Lung microvascular endothelial cell (primary cell): ENCODE data around the gene KAT2A. TPM values are rescaled to one million over a fixed set of nuclear protein-coding genes. Genes with fewer than 3 reads are reported as not detected.

ENCODE experiments used
- DNase-seq, 2 donors: peaks; one replicate each; pipeline versions ENCODE4 v3.0.0 to v3.0.0-alpha.2; 2010; ENCODE audit warnings: low read depth in 2 of 2
- total RNA-seq: library from RNA; depleted of rRNA; stranded (reverse); fragments of >200 nt; gene quantifications from 2 replicates; pipeline ENCODE4 v1.2.1, GENCODE V29; 2014

Gene KAT2A
- total RNA-seq, 1 donor from 2014 or later = 6.7 TPM

DNA sequence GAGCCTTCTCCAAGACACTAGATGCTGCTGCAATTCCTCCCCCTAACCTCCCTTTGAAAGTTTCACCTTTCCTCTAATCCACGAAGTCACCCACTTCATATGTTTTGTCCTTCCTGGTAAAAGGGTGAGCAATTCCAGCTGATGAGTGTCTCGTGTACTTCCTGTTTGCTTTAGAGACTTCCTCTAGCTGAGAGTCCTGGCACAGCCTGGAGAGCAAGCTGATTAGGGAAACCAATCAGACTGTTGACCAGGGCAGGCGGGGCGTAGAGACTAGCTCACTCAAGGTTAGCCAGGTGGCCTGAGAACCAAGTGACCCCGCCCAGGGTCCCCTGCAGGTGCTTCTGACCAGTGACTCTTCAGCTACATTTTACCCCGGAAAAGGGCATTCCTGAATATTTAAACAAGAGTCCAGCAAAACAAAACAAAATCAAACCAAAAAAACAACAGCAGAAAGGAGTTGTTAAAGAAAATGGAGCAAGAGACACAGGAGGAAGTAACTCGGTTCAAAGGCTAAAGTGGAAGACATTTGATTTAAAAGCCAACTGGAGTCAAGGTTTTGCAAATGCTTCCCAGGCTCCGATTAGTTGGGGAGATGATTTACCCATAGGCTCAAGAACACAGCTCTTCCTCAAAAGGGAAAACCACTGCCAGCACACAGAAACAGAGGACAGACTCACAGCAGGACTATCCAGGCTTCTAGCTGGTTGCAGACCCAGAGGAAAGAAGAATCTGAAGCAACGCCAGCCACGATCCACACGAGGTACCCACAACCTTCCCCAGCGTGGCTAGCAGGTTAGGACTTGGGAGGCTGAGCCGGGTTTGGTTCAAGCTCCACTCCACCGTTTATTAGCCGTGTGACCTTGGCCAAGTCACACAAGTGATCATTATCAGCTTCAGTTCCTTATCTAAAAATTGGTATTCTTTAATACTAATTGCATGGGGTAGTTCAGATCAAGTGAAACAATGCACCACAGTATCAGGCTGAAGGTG is 14.8 kb upstream of the KAT2A start:
- peak; percentile 90 to 93 for DNase-seq

- no peak for DNase-seq
These were observed 14.0 kb upstream of the KAT2A start for GRCh38 chr17:42135151-42135550.

- peak in 1 of 2 donors; percentile 24 for DNase-seq
These were observed 12.4 kb upstream of the KAT2A start for GRCh38 chr17:42133461-42134041.

- DNase-seq = peak in 1 of 2 donors; percentile 63
These were observed 11.8 kb upstream of the KAT2A start for GRCh38 chr17:42132941-42133340.

DNA sequence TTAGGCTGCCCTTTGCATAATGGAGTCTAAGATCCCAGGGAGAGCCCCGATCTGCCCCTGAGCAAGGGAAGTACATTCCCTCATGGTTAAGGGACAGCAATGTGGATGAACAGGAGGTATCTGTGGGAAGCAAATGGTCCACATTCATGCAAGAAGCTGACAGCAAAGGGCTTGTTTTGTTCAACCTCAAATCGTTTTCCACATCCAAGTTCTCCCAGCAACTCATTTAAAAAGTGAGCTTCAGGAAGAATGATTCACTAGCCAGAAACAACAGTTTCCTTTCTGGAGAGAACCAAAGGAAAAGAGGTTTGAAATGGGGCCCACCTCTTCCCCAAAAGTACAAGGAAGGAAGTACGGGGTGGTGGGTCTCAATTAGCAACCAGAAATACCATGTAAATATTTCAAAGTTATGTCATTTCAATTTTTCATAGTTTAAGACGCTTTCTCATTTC is 10.8 kb upstream of the KAT2A start:
- DNase-seq = peak; percentile 56 to 89

DNA sequence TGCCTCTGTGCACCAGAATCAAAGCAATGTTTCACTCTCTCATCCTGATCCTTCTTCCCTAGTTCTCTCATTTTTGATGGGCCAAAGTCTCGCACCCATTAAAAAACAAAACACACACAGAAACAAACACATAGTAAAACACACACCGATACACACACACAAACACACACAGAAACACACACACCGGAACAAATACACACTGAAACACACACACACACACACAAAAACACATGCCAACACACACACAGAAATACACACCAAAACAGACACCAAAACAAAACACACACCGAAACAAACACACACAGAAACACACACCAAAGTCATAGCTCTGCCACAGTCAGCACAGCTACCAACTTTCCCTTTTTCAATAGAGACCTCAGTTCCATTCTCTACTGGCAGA is 10.1 kb upstream of the KAT2A start:
- DNase-seq = no peak

- no peak for DNase-seq
These were observed 9.3 kb upstream of the KAT2A start for GRCh38 chr17:42130310-42130936.

- peak in 1 of 2 donors; percentile 56 for DNase-seq
These were observed 8.1 kb upstream of the KAT2A start for GRCh38 chr17:42129109-42129837.

DNA sequence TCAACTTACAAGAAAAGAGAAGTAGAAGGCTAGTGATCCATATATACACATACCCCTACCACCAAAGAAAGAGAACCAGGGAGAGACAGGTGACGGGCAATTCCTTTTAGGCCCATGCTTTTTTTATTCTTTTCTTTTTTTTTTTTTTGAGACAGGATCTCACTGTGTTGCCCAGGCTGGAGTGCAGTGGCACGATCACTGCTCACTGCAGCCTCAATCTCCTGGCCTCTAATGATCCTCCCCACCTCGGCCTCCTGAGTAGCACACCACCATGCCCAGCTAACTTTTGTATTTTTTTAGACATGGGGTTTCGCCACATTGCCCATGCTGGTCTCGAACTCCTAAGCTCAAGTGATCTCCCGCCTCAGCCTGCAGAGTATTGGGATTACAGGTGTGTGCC is 6.2 kb upstream of the KAT2A start:
- no peak for DNase-seq

DNA sequence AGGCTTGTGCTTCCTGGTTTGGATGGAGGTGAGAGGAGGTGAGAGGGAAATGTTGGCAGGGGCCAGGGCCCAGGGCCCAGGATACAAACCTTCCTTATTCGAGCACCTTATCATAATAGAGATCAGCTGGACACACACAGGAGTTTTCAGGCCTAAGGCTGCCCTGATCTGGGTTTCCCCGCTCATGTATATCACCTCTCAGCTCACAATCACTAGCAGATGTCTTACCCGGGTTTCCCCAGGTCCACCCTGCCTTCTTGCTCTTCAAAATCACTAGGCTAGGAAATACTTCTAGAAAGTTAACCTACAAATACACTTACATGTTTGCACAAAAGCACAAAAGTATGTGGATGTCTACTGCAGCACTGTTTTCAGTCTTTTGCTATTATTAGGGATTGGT is 5.7 kb upstream of the KAT2A start:
- no peak for DNase-seq

DNA sequence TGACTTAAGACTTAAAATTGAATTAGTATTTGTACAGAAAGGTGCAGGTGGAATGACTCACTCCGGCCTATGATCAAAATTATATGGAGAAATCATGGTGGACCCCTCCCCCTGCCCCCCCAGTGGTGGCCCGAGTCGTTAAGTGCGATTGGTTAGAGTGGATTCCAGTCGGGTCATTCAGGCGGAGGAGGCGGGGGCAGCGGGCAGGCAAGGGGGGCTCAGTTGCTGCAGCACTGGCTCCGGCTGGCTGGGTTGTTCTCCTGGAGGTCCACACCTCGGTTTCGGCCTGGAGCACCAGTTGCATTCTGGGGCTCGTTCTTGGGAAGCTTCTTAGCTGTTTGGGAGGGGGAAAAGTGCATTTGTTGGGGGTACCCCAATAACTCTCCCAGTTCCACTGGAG is 4.4 kb upstream of the KAT2A start:
- DNase-seq = no peak

DNA sequence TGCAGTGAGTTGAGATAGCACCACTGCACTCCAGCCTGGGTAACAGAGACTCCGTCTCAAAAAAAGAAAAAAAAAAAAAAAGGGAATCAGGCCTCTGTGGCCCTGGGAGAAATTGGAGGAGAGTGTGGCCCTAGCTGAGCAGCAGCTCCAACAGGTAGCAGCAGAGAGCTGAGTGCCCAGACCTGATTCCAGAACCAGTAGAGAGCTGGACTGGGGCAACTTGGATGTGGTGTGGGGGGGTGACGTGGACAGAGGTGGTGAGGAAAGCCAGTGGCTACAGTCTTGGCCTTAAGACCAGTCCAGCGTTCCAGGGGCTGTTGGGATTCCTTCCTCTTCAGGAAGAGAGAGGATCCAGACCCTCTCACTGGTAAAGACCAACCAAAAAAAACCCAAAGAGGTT is 3.1 kb upstream of the KAT2A start:
- DNase-seq = no peak

- no peak for DNase-seq
These were observed 1.5 kb upstream of the KAT2A start, which contains the start of gene HSPB9 for GRCh38 chr17:42122371-42123303. Gene HSPB9, plus strand, starts transcription at chr17:42122804. Its CDS starts 47 bp downstream, at chr17:42122851.

GRCh38 chr17:42120161-42120769 is 902 bp downstream of the KAT2A start:
- no peak for DNase-seq

DNA sequence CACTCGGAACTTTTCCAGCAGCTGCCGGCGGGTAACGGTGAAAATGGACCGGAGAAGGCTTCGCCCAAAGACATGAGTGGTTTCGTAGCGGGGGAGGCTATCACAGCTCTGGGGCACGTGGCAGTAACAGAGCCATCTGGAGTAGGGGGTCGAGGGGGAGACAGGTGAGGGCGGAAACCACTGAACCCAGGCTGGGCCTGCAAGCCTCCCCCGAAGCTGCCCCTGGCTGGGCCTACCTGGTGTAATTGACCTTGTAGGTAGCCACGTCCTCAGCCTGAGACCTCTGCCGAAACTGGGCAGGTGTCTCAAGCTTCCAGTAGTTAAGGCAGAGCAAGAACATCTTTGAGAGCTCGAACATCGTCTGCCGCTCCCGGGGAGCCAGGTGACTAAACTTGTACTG is 1.9 kb downstream of the KAT2A start:
- DNase-seq = no peak

- peak; percentile 60 to 72 for DNase-seq
These were observed 2.6 kb downstream of the KAT2A start for GRCh38 chr17:42118545-42118944.

DNA sequence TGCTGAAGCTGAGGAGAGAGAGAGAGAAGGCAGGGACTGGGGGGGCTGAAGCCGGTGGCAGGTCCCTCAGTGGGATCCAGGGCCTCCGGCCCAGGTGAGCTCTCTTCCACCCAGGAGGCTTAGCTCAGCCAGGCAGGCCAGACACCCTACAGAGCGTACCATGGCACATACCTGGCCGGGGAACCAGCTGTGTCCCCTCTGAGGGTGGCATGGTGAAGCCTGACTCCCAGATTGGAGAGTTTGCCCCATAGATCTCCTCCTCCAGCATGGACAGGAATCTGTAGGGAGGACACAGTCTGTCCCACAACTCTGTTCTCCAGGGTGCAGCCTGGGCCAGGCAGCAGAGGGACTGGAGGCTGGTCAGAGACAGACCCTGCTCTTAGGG is 3.0 kb downstream of the KAT2A start:
- DNase-seq = no peak

DNA sequence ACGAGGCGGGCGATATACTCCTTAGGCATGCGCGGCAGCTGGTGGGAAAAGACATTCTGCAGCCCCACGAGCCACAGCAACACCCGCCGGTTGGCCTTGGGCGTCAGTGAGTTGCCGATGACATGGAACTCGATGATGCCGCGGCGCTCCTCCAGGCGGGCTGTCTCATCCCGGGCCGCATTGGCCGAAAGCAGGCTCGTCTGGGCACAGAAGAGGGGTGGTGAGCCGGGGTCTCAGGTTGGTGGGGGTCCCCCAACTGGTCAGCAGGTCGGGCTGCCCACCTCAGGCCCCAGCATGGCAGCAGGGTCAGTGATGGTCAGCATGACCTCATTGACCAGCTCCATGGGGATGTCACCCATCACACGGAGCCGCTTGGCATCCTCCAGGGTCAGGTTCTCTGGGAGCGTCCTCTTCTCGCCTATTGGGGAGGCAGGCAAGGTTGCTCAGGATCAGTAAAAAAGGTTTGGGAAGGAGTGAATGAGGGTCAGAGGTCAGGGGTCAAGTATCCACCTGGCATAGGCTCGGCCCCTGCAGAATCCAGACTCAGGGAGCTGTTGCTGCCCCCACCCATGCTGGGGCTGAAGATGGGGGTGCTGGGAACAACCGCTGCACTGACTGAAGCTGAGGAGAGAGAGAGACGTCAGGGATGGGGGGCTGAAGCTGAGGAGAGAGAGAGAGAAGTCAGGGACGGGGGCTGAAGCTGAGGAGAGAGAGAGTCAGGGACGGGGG is 3.6 kb downstream of the KAT2A start:
- DNase-seq = no peak

DNA sequence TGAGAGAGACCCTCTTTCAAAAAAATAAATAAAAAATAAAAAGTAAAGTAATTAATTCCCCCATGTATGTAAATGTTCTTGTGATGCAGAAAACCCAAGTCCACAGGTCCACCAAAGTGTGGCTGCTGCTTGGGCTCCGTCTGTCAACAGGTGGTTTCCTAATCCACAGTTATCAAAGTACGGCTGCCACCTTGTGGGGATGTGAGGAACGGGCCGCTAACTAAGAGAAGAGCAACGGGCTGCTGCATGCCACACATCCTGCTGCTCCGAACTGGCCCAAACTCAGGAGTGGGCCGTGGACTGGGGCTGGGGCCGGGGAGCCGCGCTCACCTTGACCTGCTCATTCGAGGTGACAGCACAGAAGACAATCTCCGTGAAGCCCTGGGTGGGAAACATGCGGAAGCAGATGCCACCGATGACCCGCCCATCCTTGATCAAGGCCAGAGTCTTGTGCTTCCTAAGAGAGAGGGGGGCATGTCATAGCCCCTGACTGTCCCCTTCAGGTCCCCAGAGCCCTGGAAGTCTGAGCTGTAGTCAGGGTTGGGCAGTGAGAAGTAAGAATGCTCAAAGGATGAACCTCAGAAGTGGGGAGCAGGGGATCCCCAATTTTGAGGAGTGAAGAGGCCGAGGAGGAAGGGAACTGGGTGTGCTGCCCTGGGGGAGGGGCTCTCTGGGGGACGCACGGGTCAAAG is 4.3 kb downstream of the KAT2A start:
- DNase-seq = peak; percentile 83 to 86
